Fibroblast of lung (primary cell): Measurements from ENCODE around the gene NDUFS3. TPM values are rescaled to one million over a fixed set of nuclear protein-coding genes. Genes with fewer than 3 reads are reported as not detected.

Experiments used
- DNase-seq, 2 donors: peaks; one replicate each; pipeline versions ENCODE4 v3.0.0 to v3.0.0-alpha.2; 2010; ENCODE audit warnings: low read depth in 2 of 2
- H2AFZ ChIP-seq: 2 replicates; pipeline ENCODE4 v1.5.1; 2012; ENCODE audit warnings: low read length, control low read depth, inconsistent platforms
- H3K27ac ChIP-seq: 2 replicates; pipeline ENCODE4 v1.5.1; 2011; ENCODE audit warnings: low read length, control low read depth; ENCODE audit not compliant: insufficient read depth
- H3K27me3 ChIP-seq: 2 replicates; pipeline ENCODE4 v1.5.1; 2011; ENCODE audit warnings: mild to moderate bottlenecking, low read length; ENCODE audit not compliant: control insufficient read depth, insufficient read depth
- H3K36me3 ChIP-seq: 2 replicates; pipeline ENCODE4 v1.5.1; 2011; ENCODE audit warnings: low read length; ENCODE audit not compliant: control insufficient read depth, insufficient read depth
- H3K4me1 ChIP-seq: 2 replicates; pipeline ENCODE4 v1.5.1; 2011; ENCODE audit warnings: low read length; ENCODE audit not compliant: control insufficient read depth, insufficient read depth; ENCODE audit errors: extremely low read depth
- H3K4me2 ChIP-seq: 2 replicates; pipeline ENCODE4 v1.5.1; 2011; ENCODE audit warnings: low read length, control low read depth; ENCODE audit not compliant: insufficient read depth; ENCODE audit errors: extremely low read depth
- H3K4me3 ChIP-seq, 4 experiments: fragments of 200-600 bp in 1 of 4; sonication (generic) in 1 of 4; replicated peaks in 1 of 4; 2 replicates each; pipeline ENCODE4 v1.5.1; 2011 to 2016; ENCODE audit warnings: low read length in 4 of 4, low read depth in 3 of 4, mild to moderate bottlenecking in 3 of 4, control low read depth in 2 of 4, inconsistent platforms in 1 of 4, mixed read lengths in 1 of 4; ENCODE audit not compliant: insufficient read depth in 1 of 4; ENCODE audit errors: control extremely low read depth in 1 of 4
- H3K79me2 ChIP-seq: 2 replicates; pipeline ENCODE4 v1.5.1; 2012; ENCODE audit warnings: mild to moderate bottlenecking, low read length, inconsistent platforms; ENCODE audit not compliant: control insufficient read depth, insufficient read depth
- H3K9ac ChIP-seq: 2 replicates; pipeline ENCODE4 v1.5.1; 2011; ENCODE audit warnings: mild to moderate bottlenecking, low read length, control low read depth; ENCODE audit not compliant: insufficient read depth
- H3K9me3 ChIP-seq: 2 replicates; pipeline ENCODE4 v1.5.1; 2012; ENCODE audit warnings: low read depth, low read length; ENCODE audit not compliant: control insufficient read depth, insufficient read depth
- H4K20me1 ChIP-seq: 2 replicates; pipeline ENCODE4 v1.5.1; 2011; ENCODE audit warnings: low read length; ENCODE audit not compliant: control insufficient read depth, insufficient read depth; ENCODE audit errors: extremely low read depth
- EZH2 ChIP-seq: IDR thresholded peaks from 2 replicates; pipeline ENCODE4 v1.5.1; 2012; ENCODE audit warnings: low read length, control low read depth, mild to moderate bottlenecking; ENCODE audit errors: missing control alignments
- polyA plus RNA-seq, 2 donors: library from polyadenylated mRNA; depleted of rRNA in 1 of 2; stranded (reverse) in 1 of 2; unstranded in 1 of 2; fragments of >200 nt; gene quantifications; 2 replicates each; pipeline ENCODE4 v1.2.1, GENCODE V29; 2011 to 2012; ENCODE audit warnings: missing spikeins in 1 of 2
- total RNA-seq: library from RNA; depleted of rRNA; stranded (reverse); fragments of >200 nt; gene quantifications from 2 replicates; pipeline ENCODE4 v1.2.1, GENCODE V29; 2014
- TF ChIP-seq, protein P1 (sequence below), 2 donors: IDR thresholded peaks in 1 of 2; conservative IDR thresholded peaks in 1 of 2; 1 replicate in 1 of 2; 2 replicates in 1 of 2; pipeline ENCODE4 v1.5.1; 2011 to 2012; ENCODE audit warnings: low read length in 2 of 2, control low read depth in 1 of 2, inconsistent platforms in 1 of 2, low read depth in 1 of 2, mild to moderate bottlenecking in 1 of 2

Gene NDUFS3
- total and polyA plus RNA-seq, 2 donors (not counting 1 experiment from before 2014, with no cell fraction given) = 76.5 to 113 TPM

DNA sequence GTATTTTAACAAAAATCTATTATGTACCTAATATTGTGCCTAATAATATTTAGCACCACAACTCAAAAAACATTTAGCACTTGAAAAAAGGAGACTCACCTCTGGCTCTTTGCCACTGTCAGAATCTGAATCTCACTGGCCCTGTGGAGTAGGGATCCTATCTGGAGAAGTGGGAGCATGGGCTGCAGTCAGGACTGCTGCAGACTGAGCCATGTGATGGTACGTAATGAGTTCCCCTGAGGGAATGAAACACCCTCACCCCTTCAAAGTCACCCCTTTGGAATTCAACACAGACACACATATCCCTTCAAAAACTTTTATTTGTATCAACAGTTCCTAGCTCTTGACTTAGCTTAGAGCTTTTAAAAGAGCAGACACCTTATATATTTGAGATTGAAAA is 7.0 kb upstream of the NDUFS3 start:
- Histone ChIP-seq H3K79me2 (peaks cover 13% of the 10 kb centered on the region), H3K9ac (no peak overlapping the region), H3K4me2 (peak overlapping the region; percentile 35), H2AFZ (no peak overlapping the region), H3K36me3 (peaks cover 13% of the 10 kb centered on the region), H4K20me1 (no peaks in the 10 kb centered on the region), H3K4me3 (no peak overlapping the region), H3K27me3 (no peaks in the 10 kb centered on the region), H3K4me1 (peaks cover 16% of the 10 kb centered on the region), H3K27ac (peak overlapping the region; percentile 43), H3K9me3 (no peaks in the 10 kb centered on the region)
- DNase-seq = peak; percentile 33 to 72
- TF ChIP-seq EZH2 = no peak
- TF ChIP-seq, protein P1, sequence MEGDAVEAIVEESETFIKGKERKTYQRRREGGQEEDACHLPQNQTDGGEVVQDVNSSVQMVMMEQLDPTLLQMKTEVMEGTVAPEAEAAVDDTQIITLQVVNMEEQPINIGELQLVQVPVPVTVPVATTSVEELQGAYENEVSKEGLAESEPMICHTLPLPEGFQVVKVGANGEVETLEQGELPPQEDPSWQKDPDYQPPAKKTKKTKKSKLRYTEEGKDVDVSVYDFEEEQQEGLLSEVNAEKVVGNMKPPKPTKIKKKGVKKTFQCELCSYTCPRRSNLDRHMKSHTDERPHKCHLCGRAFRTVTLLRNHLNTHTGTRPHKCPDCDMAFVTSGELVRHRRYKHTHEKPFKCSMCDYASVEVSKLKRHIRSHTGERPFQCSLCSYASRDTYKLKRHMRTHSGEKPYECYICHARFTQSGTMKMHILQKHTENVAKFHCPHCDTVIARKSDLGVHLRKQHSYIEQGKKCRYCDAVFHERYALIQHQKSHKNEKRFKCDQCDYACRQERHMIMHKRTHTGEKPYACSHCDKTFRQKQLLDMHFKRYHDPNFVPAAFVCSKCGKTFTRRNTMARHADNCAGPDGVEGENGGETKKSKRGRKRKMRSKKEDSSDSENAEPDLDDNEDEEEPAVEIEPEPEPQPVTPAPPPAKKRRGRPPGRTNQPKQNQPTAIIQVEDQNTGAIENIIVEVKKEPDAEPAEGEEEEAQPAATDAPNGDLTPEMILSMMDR (conservative IDR thresholded peaks at IDR 0.05 in 1 of 2, IDR thresholded peaks at IDR 0.05 in 1 of 2; ENCODE audit: low read depth in 1 of 2, low read length in 2 of 2) = no peak

DNA sequence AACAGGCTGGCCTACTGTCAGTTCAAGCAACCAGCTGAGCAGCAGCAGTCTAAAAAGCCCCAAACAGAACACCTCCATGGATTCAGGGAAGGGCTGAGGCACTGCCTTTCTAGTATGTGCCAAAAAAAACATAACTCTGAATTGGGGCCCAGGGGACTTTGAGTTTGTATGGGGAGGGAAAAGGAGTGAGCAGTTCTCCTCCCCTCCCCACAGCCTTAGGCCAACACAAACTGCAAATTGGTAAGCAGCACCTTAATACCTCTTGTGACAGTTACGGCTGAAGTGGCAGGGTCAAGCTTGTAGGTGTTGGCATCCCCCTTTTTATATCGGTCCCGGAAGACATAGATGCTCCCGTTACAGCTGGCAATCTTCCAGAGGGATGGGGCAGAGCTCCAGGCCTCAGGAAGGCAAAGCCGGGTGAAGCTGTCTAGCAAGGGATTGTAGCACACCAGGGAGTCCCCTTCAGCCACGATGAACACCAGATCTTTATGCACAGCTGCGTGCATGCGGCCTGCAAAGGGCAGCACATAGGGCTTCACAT is 6.1 kb upstream of the NDUFS3 start:
- Histone ChIP-seq H4K20me1 (no peaks in the 10 kb centered on the region), H3K27ac (peak overlapping the region; percentile 43), H3K4me1 (peaks cover 21% of the 10 kb centered on the region), H3K27me3 (no peaks in the 10 kb centered on the region), H3K4me2 (peak overlapping the region; percentile 35), H3K9me3 (no peaks in the 10 kb centered on the region), H3K4me3 (no peak overlapping the region), H3K79me2 (peaks cover 22% of the 10 kb centered on the region), H3K9ac (no peak overlapping the region), H3K36me3 (peaks cover 16% of the 10 kb centered on the region), H2AFZ (no peak overlapping the region)
- no peak for DNase-seq
- TF ChIP-seq, protein P1 (conservative IDR thresholded peaks at IDR 0.05 in 1 of 2, IDR thresholded peaks at IDR 0.05 in 1 of 2; ENCODE audit: low read depth in 1 of 2, low read length in 2 of 2) = no peak
- no peak for TF ChIP-seq EZH2

DNA sequence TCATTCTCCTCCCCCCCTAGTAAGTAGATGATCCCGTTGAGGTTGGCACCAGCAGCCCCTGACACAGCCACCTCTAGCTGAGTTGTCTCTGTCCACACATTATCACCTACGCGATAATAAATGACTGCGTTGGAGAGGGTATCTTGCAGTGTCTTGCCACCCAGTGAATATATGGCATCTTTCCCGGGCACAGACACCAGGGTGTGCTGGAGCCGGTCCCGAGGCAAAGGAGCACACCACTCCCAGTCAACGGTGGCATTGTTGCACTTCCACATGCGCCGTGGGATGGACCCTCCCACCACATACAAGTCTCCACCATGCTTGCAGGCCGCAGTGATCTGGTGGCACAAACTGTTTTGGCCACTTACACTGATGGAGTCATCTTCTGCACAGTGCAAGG is 5.6 kb upstream of the NDUFS3 start:
- Histone ChIP-seq H3K79me2 (peaks cover 26% of the 10 kb centered on the region), H3K9me3 (no peaks in the 10 kb centered on the region), H3K9ac (no peak overlapping the region), H3K27ac (no peak overlapping the region), H3K4me2 (no peak overlapping the region), H3K36me3 (peaks cover 16% of the 10 kb centered on the region), H4K20me1 (no peaks in the 10 kb centered on the region), H2AFZ (no peak overlapping the region), H3K27me3 (no peaks in the 10 kb centered on the region), H3K4me1 (peaks cover 24% of the 10 kb centered on the region), H3K4me3 (no peak overlapping the region)
- TF ChIP-seq, protein P1 (conservative IDR thresholded peaks at IDR 0.05 in 1 of 2, IDR thresholded peaks at IDR 0.05 in 1 of 2; ENCODE audit: low read depth in 1 of 2, low read length in 2 of 2) = no peak
- TF ChIP-seq EZH2 = no peak
- DNase-seq = no peak
